ENCODE measurements around the gene LRRC18. TPM values are rescaled to one million over a fixed set of nuclear protein-coding genes. Genes with fewer than 3 reads are reported as not detected.

LRRC18 gene
- polyA plus RNA-seq, 2 of the 4 experiments (the other 2 are of a cell fraction) = not detected

GRCh38 chr10:48924988-48925387, 14.7 kb downstream of the LRRC18 start:
- no peak for DNase-seq (ENCODE audit: low read depth in 1 of 2, low spot score in 1 of 2)
- WGBS (ENCODE audit: missing lambda C conversion rate) = 16% methylated on average over 4 of the region's 4 CpGs
- Histone ChIP-seq H3K9me3 (no peaks in the 10 kb centered on the region), H3K4me3 (no peak overlapping the region), H3K4me1 (no peaks in the 10 kb centered on the region), H3K4me2 (no peak overlapping the region), H3K27ac (no peak overlapping the region)
- ChIA-PET CTCF (interaction anchor here (1.2 kb wide), 1 partner anchor 10 kb away, joined by 3 read pairs; no protein-coding TSS in a partner anchor), POLR2A (no interaction called here)
- TF ChIP-seq HEYL (CRISPR knock-in tag; IDR thresholded peaks at IDR 0.05) (no peak), HMGXB4 (CRISPR knock-in tag; IDR thresholded peaks at IDR 0.05; ENCODE audit: borderline replicate concordance) (no peak), CHD4 (IDR thresholded peaks at IDR 0.05; ENCODE audit: borderline replicate concordance) (no peak), ELK1 (IDR thresholded peaks at IDR 0.05; ENCODE audit: low read depth, low read length) (no peak), E2F6 (IDR thresholded peaks at IDR 0.05; ENCODE audit: borderline replicate concordance, low read depth) (no peak), MYC (IDR thresholded peaks at IDR 0.05; ENCODE audit: borderline replicate concordance, low read length) (no peak), MAZ (IDR thresholded peaks at IDR 0.05; ENCODE audit: borderline replicate concordance, low read depth, low read length) (no peak), ZFP36 (IDR thresholded peaks at IDR 0.05; ENCODE audit: borderline replicate concordance, partially characterized antibody) (no peak), FOSL2 (IDR thresholded peaks at IDR 0.05) (no peak), FOSL2 (CRISPR knock-in tag; IDR thresholded peaks at IDR 0.05) (no peak), JUN (IDR thresholded peaks at IDR 0.05) (no peak), ZC3H11A (IDR thresholded peaks at IDR 0.05) (no peak), HOXA7 (CRISPR knock-in tag; IDR thresholded peaks at IDR 0.05) (no peak), HES2 (IDR thresholded peaks at IDR 0.05) (no peak), RAD21 (conservative IDR thresholded peaks at IDR 0.05 in 1 of 2, IDR thresholded peaks at IDR 0.05 in 1 of 2) (no peak), ZNF302 (CRISPR knock-in tag; IDR thresholded peaks at IDR 0.05) (no peak)
- no peak for ATAC-seq
- FAIRE-seq = no peak

GRCh38 chr10:48923748-48924147, 15.9 kb downstream of the LRRC18 start:
- TF ChIP-seq CHD2 (IDR thresholded peaks at IDR 0.05; ENCODE audit: low read length, partially characterized antibody) (no peak), HMGXB4 (CRISPR knock-in tag; IDR thresholded peaks at IDR 0.05; ENCODE audit: borderline replicate concordance) (no peak), E2F6 (IDR thresholded peaks at IDR 0.05; ENCODE audit: borderline replicate concordance, low read depth) (no peak), EHMT2 (IDR thresholded peaks at IDR 0.05; ENCODE audit: low read depth) (no peak), MAFK (IDR thresholded peaks at IDR 0.05; ENCODE audit: partially characterized antibody) (no peak), HOXB13 (CRISPR knock-in tag; IDR thresholded peaks at IDR 0.05; ENCODE audit: low read depth) (no peak), MAX (IDR thresholded peaks at IDR 0.05) (no peak), JUNB (IDR thresholded peaks at IDR 0.05) (no peak), MYC (IDR thresholded peaks at IDR 0.05; ENCODE audit: borderline replicate concordance, low read length) (no peak), MAZ (IDR thresholded peaks at IDR 0.05; ENCODE audit: borderline replicate concordance, low read depth, low read length) (no peak), RNF2 (IDR thresholded peaks at IDR 0.05; ENCODE audit: borderline replicate concordance, low read depth) (no peak), BHLHE40 (IDR thresholded peaks at IDR 0.05; ENCODE audit: low read depth, low read length) (no peak), FOSL2 (IDR thresholded peaks at IDR 0.05) (no peak), FOSL2 (CRISPR knock-in tag; IDR thresholded peaks at IDR 0.05) (no peak), ZNF302 (CRISPR knock-in tag; IDR thresholded peaks at IDR 0.05) (no peak), KDM1A (IDR thresholded peaks at IDR 0.05; ENCODE audit: low read depth) (no peak), SREBF2 (IDR thresholded peaks at IDR 0.05) (no peak), HDAC2 (IDR thresholded peaks at IDR 0.05) (no peak), RARB (CRISPR knock-in tag; IDR thresholded peaks at IDR 0.05) (no peak), CEBPB (IDR thresholded peaks at IDR 0.05) (no peak)
- Histone ChIP-seq H3K4me1 (no peaks in the 10 kb centered on the region), H3K4me3 (no peak overlapping the region), H3K9me3 (no peaks in the 10 kb centered on the region), H3K27ac (no peak overlapping the region), H3K4me2 (no peak overlapping the region)
- 34% methylated on average over 3 of the region's 3 CpGs for WGBS (ENCODE audit: missing lambda C conversion rate)
- DNase-seq (ENCODE audit: low read depth in 1 of 2, low spot score in 1 of 2) (no peak), FAIRE-seq (no peak), ATAC-seq (no peak)
- CTCF ChIA-PET = interaction anchor here (1.0 kb wide), 1 partner anchor 266 kb away, joined by 4 read pairs; no protein-coding TSS in a partner anchor
- POLR2A ChIA-PET = no interaction called here
